Measurements from ENCODE around the gene OPRD1.
"Not testable (repeated sequence)": the region's sequence is repeated elsewhere in the genome, so short reads cannot be mapped to it uniquely, and the experiment has no call there.

Gene OPRD1

DNA sequence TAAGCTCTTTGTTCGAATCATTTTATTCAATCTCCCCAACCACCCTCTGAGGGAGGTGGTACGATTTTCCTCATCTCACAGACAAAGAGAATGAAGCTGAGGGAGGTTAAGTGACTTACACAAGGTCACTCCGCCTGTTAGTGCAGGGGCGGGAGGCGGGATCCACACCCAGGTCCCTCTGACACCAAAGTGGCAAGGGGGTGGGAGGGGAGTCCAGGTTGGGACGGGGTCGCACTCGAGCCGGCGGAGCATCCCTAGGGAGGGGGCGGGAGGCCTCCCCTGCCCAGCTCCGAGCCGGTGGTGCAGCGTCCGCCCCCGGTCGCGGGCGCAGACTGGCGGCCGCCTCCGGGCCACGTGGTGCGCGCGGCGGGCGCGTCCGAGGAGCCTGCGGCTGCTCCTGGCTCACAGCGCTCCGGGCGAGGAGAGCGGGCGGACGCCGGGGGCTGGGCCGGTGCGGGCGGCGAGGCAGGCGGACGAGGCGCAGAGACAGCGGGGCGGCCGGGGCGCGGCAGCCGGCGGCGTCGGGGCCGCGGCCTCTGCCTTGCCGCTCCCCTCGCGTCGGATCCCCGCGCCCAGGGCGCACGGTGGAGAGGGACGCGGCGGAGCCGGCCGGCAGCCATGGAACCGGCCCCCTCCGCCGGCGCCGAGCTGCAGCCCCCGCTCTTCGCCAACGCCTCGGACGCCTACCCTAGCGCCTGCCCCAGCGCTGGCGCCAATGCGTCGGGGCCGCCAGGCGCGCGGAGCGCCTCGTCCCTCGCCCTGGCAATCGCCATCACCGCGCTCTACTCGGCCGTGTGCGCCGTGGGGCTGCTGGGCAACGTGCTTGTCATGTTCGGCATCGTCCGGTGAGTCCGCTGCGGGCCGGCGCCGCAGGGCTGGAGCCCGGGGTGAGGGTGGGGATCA, at the start of gene OPRD1:
OPRD1 (plus strand) TSS at position 405 of the 903 bp plus-strand sequence; CDS start at position 619, 214 bp downstream.
- intact Hi-C loops (cut with DNase I; ENCODE audit: low total_unique reads): no loop called here
- Histone ChIP-seq H3K27ac (no peak within 1 kb of the TSS), H3K4me1 (peaks cover 0 to 6% (median 0%) of the 10 kb centered on the region in 4 donors), H3K36me3 (no peaks in the 10 kb centered on the region), H3K4me3 (no peak within 1 kb of the TSS), H3K27me3 (peaks cover 0 to 78% of the 10 kb centered on the region in 2 donors), H3K9me3 (no peaks in the 10 kb centered on the region)
- no peak for DNase-seq
- TF ChIP-seq, protein P1, sequence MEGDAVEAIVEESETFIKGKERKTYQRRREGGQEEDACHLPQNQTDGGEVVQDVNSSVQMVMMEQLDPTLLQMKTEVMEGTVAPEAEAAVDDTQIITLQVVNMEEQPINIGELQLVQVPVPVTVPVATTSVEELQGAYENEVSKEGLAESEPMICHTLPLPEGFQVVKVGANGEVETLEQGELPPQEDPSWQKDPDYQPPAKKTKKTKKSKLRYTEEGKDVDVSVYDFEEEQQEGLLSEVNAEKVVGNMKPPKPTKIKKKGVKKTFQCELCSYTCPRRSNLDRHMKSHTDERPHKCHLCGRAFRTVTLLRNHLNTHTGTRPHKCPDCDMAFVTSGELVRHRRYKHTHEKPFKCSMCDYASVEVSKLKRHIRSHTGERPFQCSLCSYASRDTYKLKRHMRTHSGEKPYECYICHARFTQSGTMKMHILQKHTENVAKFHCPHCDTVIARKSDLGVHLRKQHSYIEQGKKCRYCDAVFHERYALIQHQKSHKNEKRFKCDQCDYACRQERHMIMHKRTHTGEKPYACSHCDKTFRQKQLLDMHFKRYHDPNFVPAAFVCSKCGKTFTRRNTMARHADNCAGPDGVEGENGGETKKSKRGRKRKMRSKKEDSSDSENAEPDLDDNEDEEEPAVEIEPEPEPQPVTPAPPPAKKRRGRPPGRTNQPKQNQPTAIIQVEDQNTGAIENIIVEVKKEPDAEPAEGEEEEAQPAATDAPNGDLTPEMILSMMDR (IDR thresholded peaks at IDR 0.05): no peak

DNA sequence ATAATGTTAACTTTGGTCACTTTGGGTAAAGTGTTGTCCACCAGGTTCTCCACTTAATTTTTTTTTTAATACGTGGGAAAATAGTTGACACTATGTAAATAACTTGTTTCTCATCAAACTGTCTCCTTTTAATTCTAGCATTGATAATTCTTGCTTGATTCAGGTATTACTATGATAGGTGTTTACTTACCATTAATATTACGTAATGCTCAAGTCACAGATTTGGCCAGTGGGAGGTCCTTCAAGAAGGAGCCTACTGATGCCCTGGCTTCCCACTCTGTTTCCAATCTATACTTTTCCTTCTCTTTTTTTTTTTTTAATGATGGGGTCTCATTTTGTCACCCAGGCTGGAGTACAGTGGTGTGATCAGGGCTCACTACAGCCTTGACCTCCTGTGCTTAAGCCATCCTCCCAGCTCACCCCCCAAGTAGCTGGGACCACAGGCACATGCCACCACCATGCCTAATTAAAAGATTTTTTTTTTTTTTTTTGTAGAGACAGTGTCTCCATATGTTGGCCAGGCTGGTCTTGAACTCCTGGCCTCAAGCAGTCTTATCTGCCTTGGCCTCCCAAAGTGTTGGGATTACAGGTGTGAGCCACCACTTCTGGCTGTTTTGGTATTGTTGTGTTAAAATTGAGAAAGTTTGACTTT, 45.3 kb upstream of the OPRD1 start:
- DNase-seq: no peak
- TF ChIP-seq, protein P1 (IDR thresholded peaks at IDR 0.05): no peak

DNA sequence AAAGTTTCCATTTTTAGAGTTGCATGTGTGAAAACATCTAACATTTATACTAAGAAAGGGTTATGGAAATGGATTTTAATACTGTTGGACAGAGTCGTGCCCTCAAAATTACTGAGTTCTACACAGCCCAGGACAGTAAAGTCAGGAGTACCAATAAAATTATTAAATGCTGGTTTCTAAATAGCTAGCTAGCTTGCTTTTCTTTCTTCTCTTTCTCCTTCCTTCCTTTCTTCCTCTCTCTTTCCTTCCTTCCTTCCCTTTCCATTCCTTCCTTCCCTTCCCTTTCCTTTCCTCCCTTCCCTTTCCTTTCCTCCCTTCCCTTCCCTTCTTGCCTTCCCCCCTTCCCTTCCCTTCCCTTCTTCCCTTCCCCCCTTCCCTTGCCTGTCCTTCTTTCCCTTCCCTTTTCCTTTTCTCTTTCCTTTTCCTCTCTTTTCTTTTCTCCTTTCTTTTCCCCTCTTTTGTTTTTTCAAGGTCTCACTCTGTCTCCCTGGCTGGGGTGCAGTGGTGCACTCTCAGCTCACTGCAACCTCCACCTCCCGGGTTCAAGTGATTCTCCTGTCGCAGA, 41.3 kb upstream of the OPRD1 start:
- H3K27ac ChIP-seq: no peak overlapping the region
- no peaks in the 10 kb centered on the region for H3K27me3 ChIP-seq
- no peak for DNase-seq
- H3K9me3 ChIP-seq: no peaks in the 10 kb centered on the region
- TF ChIP-seq, protein P1 (IDR thresholded peaks at IDR 0.05): no peak
- H3K4me3 ChIP-seq: no peak overlapping the region
- peaks cover 0 to 12% (median 10%) of the 10 kb centered on the region in 4 donors for H3K4me1 ChIP-seq
- intact Hi-C loops (cut with DNase I; ENCODE audit: low total_unique reads): no loop called here
- peaks cover 8 to 44% (median 23%) of the 10 kb centered on the region in 3 donors for H3K36me3 ChIP-seq

More for the DNA sequence above, 45.3 kb upstream of the OPRD1 start:
- H3K27me3 ChIP-seq: no peaks in the 10 kb centered on the region
- H3K4me1 ChIP-seq: no peaks in the 10 kb centered on the region
- H3K27ac ChIP-seq: no peak overlapping the region
- H3K9me3 ChIP-seq: no peaks in the 10 kb centered on the region
- intact Hi-C loops (cut with DNase I; ENCODE audit: low total_unique reads): no loop called here
- peaks cover 8 to 27% (median 23%) of the 10 kb centered on the region in 3 donors for H3K36me3 ChIP-seq
- no peak overlapping the region for H3K4me3 ChIP-seq

DNA sequence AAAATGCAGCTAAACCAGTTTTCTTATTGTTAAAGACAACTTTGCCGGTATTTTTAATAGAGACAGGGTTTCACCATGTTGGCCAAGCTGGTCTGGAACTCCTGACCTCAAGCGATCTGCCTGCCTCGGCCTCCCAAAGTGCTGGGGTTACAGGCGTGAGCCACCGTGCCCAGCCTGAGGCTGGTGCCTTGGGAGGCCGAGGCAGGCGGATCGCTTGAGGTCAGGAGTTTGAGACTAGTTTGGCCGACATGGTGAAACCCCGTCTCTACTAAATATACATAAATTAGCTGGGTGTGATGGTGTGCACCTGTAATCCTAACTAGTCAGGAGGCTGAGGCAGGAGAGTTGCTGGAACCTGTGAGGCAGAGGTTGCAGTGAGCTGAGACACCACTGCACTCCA, 40.0 kb upstream of the OPRD1 start:
- H3K9me3 ChIP-seq; H3K27me3 ChIP-seq; H3K27ac ChIP-seq; DNase-seq; intact Hi-C loops (cut with DNase I; ENCODE audit: low total_unique reads); H3K4me3 ChIP-seq: not testable (repeated sequence)
- Histone ChIP-seq H3K36me3 (peaks cover 8 to 38% (median 17%) of the 10 kb centered on the region in 3 donors), H3K4me1 (peaks cover 0 to 14% (median 10%) of the 10 kb centered on the region in 4 donors)

DNA sequence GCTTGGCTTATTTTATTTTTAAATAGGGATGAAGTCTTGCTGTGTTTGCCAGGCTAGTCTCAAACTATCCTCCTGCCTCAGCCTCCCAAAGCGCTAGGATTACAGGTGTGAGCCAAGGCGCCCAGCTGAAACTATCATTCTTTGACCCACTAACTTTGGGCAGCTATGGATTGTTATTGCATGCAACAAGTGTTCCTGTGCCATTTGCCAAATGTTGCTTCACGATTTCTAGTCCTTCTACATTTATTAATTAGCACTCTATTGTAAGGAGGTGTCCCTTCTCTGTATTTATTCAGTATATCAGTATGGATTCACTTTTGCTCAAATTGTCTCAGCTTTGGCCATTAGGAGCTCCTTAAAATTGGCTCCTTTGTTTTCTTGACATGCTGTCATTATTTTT, 38.9 kb upstream of the OPRD1 start:
- Histone ChIP-seq H3K4me1 (peaks cover 0 to 14% (median 10%) of the 10 kb centered on the region in 4 donors), H3K36me3 (peaks cover 8 to 38% (median 17%) of the 10 kb centered on the region in 3 donors), H3K4me3 (no peak overlapping the region), H3K9me3 (no peaks in the 10 kb centered on the region), H3K27ac (no peak overlapping the region), H3K27me3 (no peaks in the 10 kb centered on the region)
- intact Hi-C loops (cut with DNase I; ENCODE audit: low total_unique reads): no loop called here
- TF ChIP-seq, protein P1 (IDR thresholded peaks at IDR 0.05): no peak
- no peak for DNase-seq
